IgD-negative memory B cell (primary cell): ENCODE data around the gene ATP13A5. TPM values are rescaled to one million over a fixed set of nuclear protein-coding genes. Genes with fewer than 3 reads are reported as not detected.

ENCODE experiments used
- H3K27ac Mint-ChIP-seq, 3 donors: one replicate each; pipeline ENCODE4 v1.8.0; 2020 to 2022; ENCODE audit warnings: mild to moderate bottlenecking in 3 of 3, mixed read lengths in 3 of 3, moderate library complexity in 1 of 3
- H3K27me3 Mint-ChIP-seq: one replicate; pipeline ENCODE4 v1.8.0; 2021; ENCODE audit warnings: mixed read lengths
- H3K36me3 Mint-ChIP-seq: one replicate; pipeline ENCODE4 v1.8.0; 2020; ENCODE audit warnings: mild to moderate bottlenecking, mixed read lengths
- H3K4me1 Mint-ChIP-seq, 3 donors: one replicate each; pipeline ENCODE4 v1.8.0; 2020 to 2022; ENCODE audit warnings: mixed read lengths in 3 of 3, mild to moderate bottlenecking in 1 of 3
- H3K4me3 Mint-ChIP-seq, 4 donors: one replicate each; pipeline ENCODE4 v1.8.0; 2020 to 2022; ENCODE audit warnings: mild to moderate bottlenecking in 4 of 4, mixed read lengths in 4 of 4, moderate library complexity in 3 of 4
- H3K9me3 Mint-ChIP-seq, 3 donors: one replicate each; pipeline ENCODE4 v1.8.0; 2020 to 2021; ENCODE audit warnings: mixed read lengths in 3 of 3, mild to moderate bottlenecking in 1 of 3
- polyA plus RNA-seq: library from polyadenylated mRNA; unstranded; fragments of 300-500 nt; fragmentation: Illumina TruSeq; gene quantifications from one replicate; pipeline ENCODE4 v1.2.3, GENCODE V29; 2021

ATP13A5 gene, protein sequence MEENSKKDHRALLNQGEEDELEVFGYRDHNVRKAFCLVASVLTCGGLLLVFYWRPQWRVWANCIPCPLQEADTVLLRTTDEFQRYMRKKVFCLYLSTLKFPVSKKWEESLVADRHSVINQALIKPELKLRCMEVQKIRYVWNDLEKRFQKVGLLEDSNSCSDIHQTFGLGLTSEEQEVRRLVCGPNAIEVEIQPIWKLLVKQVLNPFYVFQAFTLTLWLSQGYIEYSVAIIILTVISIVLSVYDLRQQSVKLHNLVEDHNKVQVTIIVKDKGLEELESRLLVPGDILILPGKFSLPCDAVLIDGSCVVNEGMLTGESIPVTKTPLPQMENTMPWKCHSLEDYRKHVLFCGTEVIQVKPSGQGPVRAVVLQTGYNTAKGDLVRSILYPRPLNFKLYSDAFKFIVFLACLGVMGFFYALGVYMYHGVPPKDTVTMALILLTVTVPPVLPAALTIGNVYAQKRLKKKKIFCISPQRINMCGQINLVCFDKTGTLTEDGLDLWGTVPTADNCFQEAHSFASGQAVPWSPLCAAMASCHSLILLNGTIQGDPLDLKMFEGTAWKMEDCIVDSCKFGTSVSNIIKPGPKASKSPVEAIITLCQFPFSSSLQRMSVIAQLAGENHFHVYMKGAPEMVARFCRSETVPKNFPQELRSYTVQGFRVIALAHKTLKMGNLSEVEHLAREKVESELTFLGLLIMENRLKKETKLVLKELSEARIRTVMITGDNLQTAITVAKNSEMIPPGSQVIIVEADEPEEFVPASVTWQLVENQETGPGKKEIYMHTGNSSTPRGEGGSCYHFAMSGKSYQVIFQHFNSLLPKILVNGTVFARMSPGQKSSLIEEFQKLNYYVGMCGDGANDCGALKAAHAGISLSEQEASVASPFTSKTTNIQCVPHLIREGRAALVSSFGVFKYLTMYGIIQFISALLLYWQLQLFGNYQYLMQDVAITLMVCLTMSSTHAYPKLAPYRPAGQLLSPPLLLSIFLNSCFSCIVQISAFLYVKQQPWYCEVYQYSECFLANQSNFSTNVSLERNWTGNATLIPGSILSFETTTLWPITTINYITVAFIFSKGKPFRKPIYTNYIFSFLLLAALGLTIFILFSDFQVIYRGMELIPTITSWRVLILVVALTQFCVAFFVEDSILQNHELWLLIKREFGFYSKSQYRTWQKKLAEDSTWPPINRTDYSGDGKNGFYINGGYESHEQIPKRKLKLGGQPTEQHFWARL
- polyA plus RNA-seq: not detected

DNA sequence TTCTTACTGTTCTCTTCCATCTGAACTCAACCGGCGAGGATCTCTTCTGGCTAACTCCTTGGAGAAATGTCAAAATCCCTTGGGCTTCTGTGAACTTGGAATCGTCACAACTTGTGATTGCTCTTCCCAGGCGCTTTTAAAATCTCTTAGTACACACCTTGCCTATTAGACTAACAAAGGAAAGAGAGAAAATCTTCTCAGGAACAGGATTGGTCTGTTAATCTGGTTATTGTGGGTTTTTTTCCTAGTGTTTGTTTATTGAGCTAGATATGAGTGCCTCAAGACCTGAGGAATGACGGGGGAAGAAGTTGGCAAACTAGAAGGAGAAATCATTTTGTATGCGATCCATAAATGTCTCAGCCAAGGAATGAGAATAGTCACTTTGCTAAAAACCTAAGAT, at the start of gene ATP13A5:
ATP13A5 (minus strand) TSS at position 48 of the 400 bp plus-strand sequence; CDS start at position 20, 28 bp downstream.
- H3K9me3 Mint-ChIP-seq: peaks cover 0 to 3% (median 0%) of the 10 kb centered on the region in 3 donors
- H3K4me1 Mint-ChIP-seq: peaks cover 0 to 2% (median 0%) of the 10 kb centered on the region in 3 donors
- H3K4me3 Mint-ChIP-seq: no peak within 1 kb of the TSS
- no peak within 1 kb of the TSS for H3K27ac Mint-ChIP-seq
- H3K36me3 Mint-ChIP-seq: peaks cover 2% of the 10 kb centered on the region
- peaks cover 15% of the 10 kb centered on the region for H3K27me3 Mint-ChIP-seq

DNA sequence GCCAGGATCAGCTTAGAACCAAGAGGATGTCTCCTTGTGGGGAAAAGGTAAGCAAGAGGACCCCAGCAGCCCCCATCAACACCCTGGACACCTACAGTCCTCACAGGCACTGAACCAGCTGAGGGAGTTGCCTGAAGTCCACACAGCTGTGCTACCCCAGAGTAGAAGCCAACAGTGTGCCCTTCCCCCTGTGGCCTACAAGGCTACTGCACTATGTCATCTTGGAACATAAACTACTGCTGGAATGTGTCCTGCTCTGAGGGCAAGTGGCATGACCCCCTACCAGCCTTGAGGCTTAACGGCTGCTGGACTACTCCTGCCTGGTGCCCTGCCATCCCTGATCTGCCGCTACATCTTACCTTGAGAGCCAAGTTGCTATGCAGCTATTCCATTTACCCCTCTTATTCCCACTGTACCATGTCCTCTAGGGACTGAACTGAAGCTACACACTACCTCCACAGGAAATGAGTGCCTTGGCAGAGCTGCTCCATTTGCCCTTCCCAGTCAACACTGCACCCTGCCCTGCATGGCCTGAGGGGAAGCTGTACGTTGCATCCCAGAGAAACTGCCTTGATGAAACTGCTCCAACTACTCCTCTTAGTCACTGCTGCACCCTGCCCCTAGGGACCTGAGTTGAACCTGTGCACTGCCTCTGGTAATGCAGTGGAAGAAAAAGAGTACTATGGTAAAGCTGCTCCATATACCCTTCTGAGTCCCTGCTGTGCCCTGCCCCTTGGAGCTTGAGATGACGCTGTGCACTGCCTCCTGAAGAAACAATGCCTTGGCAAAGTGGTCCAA, 40.2 kb upstream of the ATP13A5 start:
- H3K4me1 Mint-ChIP-seq: no peaks in the 10 kb centered on the region
- no peak overlapping the region for H3K4me3 Mint-ChIP-seq
- peaks cover 21% of the 10 kb centered on the region for H3K36me3 Mint-ChIP-seq
- peaks cover 9 to 36% (median 27%) of the 10 kb centered on the region in 3 donors for H3K9me3 Mint-ChIP-seq
- H3K27me3 Mint-ChIP-seq: peaks cover 2% of the 10 kb centered on the region
- no peak overlapping the region for H3K27ac Mint-ChIP-seq

DNA sequence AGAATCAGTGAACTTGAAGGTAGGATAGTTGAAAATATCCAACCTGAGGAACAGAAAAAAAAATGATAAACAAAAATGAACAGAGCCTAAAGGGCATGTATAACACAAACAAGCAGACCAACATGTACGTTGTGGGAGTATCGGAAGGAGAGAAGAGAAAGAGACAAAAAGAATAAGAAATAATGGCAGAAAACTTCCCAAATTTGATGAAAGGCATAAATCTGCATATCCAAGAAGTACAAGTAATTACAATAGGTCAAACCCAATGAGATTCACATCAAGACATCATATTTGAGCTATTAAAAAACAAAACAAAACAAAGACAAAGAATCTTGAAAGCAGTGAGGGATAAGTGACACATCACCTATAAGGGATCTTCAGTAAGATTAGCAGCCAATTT, 38.1 kb upstream of the ATP13A5 start:
- H3K4me1 Mint-ChIP-seq: no peaks in the 10 kb centered on the region
- peaks cover 11% of the 10 kb centered on the region for H3K36me3 Mint-ChIP-seq
- H3K27ac Mint-ChIP-seq: no peak overlapping the region
- H3K27me3 Mint-ChIP-seq: peaks cover 1% of the 10 kb centered on the region
- H3K4me3 Mint-ChIP-seq: no peak overlapping the region
- peaks cover 7 to 37% (median 23%) of the 10 kb centered on the region in 3 donors for H3K9me3 Mint-ChIP-seq

DNA sequence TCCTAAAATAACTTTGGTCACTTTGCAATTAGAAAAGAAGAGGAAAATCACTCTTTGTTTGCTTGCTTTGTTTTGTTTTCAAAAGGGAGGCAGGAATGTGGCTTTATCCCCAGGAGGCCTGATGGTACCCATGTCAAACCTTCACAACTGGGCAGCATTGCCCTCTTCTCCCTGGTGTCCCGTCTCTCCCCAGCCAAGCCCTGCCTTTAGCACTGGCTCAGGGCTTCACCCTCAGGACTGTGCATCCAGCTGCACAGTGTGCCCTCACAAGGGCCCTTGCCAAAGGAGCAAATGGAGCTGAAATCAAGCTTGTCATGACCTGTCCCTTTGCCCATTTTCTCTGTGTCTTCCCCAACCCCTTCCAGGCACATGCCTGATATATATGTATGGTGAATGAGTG, 29.1 kb upstream of the ATP13A5 start:
- Mint-ChIP-seq H3K9me3 (no peaks in the 10 kb centered on the region), H3K4me1 (no peaks in the 10 kb centered on the region), H3K36me3 (peaks cover 3% of the 10 kb centered on the region), H3K4me3 (no peak overlapping the region), H3K27ac (no peak overlapping the region), H3K27me3 (no peaks in the 10 kb centered on the region)

DNA sequence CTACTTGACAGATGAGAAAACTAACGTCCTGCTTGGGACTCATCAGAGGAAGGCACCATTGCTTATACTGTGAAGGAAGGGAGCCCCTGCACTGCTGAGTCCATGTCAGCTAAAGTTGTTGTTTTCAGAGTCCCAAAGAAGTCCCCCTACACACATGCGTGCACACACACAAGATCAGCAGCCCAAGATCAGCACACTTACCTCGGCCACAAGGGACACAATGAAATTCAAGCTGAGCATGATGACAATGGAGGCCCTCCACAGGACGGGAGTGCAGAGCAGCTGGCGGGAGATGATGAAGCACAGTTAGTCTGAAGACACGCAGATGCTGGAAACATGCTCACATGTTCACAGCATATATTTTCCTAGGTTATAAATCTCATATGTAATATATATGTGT, 28.6 kb upstream of the ATP13A5 start:
- Mint-ChIP-seq H3K9me3 (no peaks in the 10 kb centered on the region), H3K4me1 (no peaks in the 10 kb centered on the region), H3K36me3 (peaks cover 3% of the 10 kb centered on the region), H3K27ac (no peak overlapping the region), H3K4me3 (no peak overlapping the region), H3K27me3 (no peaks in the 10 kb centered on the region)

DNA sequence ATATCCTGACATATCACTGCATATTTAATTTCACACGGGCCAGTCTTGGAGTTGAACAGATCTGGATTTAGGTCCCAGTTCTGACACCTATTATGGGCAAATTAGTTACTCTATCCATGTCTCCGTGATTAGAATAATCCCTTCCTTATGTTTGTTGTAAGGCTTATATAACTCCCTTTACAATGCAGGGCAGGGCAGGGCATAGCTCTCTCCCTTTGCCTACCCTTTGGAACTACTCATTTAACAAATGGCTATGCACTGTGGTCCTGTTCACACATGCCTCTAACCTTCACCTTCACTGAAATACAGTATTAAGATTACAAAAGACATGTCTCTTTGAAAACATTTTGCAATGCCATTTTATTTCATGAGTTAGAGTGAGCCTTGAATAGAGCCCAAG, 24.8 kb upstream of the ATP13A5 start:
- H3K27me3 Mint-ChIP-seq: no peaks in the 10 kb centered on the region
- no peak overlapping the region for H3K27ac Mint-ChIP-seq
- H3K4me1 Mint-ChIP-seq: no peaks in the 10 kb centered on the region
- H3K9me3 Mint-ChIP-seq: no peaks in the 10 kb centered on the region
- H3K36me3 Mint-ChIP-seq: peaks cover 3% of the 10 kb centered on the region
- no peak overlapping the region for H3K4me3 Mint-ChIP-seq

DNA sequence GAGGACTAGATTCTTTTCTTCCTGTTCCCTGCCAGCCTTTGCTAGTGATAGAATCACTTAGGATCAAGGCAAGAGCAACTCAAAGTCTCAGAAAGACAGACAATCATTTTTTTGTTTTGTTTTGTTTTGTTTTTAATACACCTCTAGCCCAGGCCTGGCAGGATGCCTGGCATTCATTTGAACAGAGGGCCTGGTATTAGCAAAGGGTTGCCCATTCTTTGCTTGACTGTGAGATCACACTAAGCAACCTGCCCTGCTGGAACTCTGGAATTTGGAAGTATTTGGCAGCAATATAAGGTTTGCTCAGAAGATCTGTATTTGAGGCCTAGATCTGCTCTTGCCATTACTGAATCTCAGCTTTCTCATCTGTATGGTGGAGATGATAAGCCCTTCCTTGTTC, 21.8 kb upstream of the ATP13A5 start:
- no peaks in the 10 kb centered on the region for H3K27me3 Mint-ChIP-seq
- H3K9me3 Mint-ChIP-seq: peaks cover 0 to 2% (median 0%) of the 10 kb centered on the region in 3 donors
- no peak overlapping the region for H3K4me3 Mint-ChIP-seq
- peaks cover 3% of the 10 kb centered on the region for H3K36me3 Mint-ChIP-seq
- no peak overlapping the region for H3K27ac Mint-ChIP-seq
- H3K4me1 Mint-ChIP-seq: no peaks in the 10 kb centered on the region

DNA sequence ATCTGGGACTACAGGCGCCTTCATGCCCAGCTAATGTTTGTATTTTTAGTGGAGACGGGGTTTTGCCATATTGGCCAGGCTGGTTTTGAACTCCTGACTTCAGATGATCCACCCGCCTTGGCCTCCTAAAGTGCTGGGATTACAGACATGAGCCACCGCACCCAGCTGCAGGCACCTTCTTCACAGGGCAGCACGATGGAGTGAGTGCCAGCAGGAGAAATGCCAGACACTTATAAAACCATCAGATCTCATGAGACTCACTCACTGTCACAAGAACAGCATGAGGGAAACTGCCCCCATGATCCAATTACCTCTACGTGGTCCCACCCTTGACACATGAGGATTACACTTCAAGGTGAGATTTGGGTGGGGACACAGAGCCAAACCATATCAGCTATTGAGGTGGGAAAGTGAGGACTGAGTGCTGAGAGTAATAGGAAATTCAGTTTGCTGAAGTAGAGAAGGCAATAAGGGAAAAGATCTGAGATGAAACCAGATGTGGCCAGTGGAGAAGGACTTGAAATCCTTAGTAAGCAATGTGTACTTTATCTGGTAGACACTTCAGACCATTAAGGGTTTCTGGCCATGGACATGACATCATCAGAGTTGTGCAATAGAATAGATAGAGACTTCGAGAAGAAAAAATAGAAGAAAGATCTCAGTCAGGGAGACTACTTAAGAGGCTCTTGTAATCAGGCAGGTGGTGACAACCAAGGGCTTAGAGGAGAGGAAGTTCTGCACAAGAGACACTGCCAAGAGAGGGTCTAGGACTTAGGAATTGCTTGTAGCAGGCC, 18.1 kb upstream of the ATP13A5 start:
- Mint-ChIP-seq H3K27me3 (peaks cover 5% of the 10 kb centered on the region), H3K27ac (no peak overlapping the region), H3K9me3 (peaks cover 0 to 2% (median 0%) of the 10 kb centered on the region in 3 donors), H3K4me3 (no peak overlapping the region), H3K36me3 (no peaks in the 10 kb centered on the region), H3K4me1 (no peaks in the 10 kb centered on the region)

DNA sequence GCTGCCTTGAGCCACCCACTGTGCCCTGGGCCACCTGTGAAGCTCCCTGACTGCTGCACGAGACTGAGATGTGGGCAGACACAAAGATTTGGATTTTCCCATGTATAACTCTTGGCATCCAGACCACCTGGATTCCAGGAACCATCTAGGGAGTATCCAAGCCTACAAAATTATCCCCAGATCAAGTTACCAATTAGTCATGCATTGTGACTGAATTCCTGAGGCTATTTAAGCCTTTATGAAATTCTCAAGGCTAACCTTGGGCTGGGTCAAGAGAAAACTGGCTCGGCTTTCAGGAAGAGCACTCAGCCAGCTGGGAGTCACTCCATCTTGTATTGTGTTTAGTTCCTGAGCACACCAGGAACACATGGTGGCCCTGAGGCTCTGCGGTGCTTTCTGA, 13.3 kb upstream of the ATP13A5 start:
- Mint-ChIP-seq H3K9me3 (peaks cover 0 to under 1% (median 0%) of the 10 kb centered on the region in 3 donors), H3K36me3 (peaks cover 2% of the 10 kb centered on the region), H3K27me3 (peaks cover 7% of the 10 kb centered on the region), H3K4me1 (no peaks in the 10 kb centered on the region), H3K27ac (no peak overlapping the region), H3K4me3 (no peak overlapping the region)

DNA sequence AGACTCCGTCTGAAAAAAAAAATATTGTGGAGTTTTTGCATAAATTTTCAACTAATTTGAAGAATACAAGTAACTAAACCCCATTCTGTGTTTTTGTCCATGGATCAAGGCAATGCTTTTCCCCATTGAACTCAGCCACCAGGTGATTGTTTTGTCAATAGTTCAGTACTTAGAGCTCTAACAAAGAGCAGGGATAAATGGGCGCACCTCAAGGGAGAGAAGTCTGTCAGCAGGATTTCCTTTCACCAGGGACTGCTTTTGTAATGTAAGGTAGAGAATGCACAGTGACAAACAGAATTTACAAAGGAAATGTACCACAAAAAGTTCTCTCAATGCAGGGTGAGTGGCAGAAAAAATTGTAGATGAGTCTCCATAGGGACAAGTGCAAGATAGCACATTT, 10.8 kb upstream of the ATP13A5 start:
- Mint-ChIP-seq H3K9me3 (peaks cover 0 to 3% (median 0%) of the 10 kb centered on the region in 3 donors), H3K36me3 (peaks cover 2% of the 10 kb centered on the region), H3K27me3 (peaks cover 4% of the 10 kb centered on the region), H3K27ac (no peak overlapping the region), H3K4me3 (no peak overlapping the region), H3K4me1 (no peaks in the 10 kb centered on the region)

DNA sequence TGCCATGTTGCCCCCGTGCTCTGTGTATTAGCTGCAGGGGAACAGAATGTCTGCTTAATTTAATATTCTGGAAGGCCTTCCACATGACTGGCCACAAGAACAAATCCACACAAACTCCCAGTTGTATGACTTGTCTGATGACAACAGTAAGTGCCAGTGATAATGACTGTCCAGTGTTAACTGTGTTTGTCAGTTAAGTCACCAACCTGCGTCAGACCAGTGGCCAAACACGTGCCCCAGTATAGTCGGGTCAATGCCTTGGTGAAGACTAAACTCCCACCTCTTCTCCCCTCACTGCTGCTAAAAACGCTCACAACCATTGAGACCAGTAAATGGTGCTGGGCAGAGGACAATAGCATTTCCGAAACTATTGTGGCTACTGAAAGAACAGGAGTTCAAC, 9.8 kb upstream of the ATP13A5 start:
- H3K27me3 Mint-ChIP-seq: peaks cover 4% of the 10 kb centered on the region
- H3K27ac Mint-ChIP-seq: no peak overlapping the region
- no peak overlapping the region for H3K4me3 Mint-ChIP-seq
- peaks cover 0 to under 1% (median 0%) of the 10 kb centered on the region in 3 donors for H3K4me1 Mint-ChIP-seq
- peaks cover 0 to 6% (median 0%) of the 10 kb centered on the region in 3 donors for H3K9me3 Mint-ChIP-seq
- peaks cover 2% of the 10 kb centered on the region for H3K36me3 Mint-ChIP-seq

DNA sequence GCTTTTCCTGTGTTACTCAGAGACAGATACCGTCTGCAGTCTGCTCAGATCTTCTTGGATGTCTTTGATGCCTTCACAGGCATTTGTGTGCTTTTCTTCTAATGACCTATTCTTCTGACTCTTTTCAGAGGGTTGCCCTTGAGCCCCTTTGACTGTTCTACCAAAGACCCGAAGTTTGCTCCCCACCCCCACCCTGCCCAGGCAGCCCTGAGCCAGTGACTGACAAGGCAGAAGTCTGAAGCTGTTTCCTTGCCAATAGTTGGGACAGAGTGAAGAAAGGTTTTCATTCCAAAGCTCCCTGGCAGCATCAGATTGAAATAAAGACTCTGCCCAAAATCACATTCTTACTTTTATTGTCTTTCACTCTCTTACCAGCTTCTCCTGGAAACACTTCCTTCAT, 9.0 kb upstream of the ATP13A5 start:
- peaks cover 3% of the 10 kb centered on the region for H3K27me3 Mint-ChIP-seq
- H3K4me1 Mint-ChIP-seq: peaks cover 0 to 2% (median 0%) of the 10 kb centered on the region in 3 donors
- peaks cover 2% of the 10 kb centered on the region for H3K36me3 Mint-ChIP-seq
- H3K27ac Mint-ChIP-seq: no peak overlapping the region
- no peak overlapping the region for H3K4me3 Mint-ChIP-seq
- H3K9me3 Mint-ChIP-seq: peaks cover 0 to 6% (median 0%) of the 10 kb centered on the region in 3 donors

DNA sequence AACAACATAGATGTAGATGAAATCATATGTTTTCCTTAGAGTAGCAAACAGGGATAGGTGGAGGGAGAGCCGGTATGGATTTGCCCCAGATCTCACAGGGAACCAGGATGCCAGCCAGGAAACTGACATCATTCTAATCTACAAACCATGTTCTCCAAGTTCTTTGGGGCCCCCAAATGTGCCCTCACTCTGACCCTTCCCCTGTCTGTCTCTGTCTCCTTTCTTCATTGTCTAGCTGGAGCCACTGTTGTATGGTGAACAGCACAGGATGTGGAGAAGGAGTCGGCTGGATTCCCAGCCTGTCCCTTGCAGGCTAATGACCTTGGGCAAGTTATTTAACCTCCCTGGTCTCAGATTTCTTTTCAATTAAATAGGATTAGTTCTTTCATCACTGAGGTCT, 962 bp downstream of the ATP13A5 start:
- Mint-ChIP-seq H3K27me3 (peaks cover 15% of the 10 kb centered on the region), H3K27ac (no peak overlapping the region), H3K36me3 (peaks cover 2% of the 10 kb centered on the region), H3K4me1 (peaks cover 2 to 4% (median 3%) of the 10 kb centered on the region in 3 donors), H3K9me3 (peaks cover 0 to 2% (median 2%) of the 10 kb centered on the region in 3 donors), H3K4me3 (no peak overlapping the region)
